Heart left ventricle (tissue), 16 donors: ENCODE results near the gene TFAP2B. TPM values are rescaled to one million over a fixed set of nuclear protein-coding genes. Genes with fewer than 3 reads are reported as not detected.

Experiments used
- ATAC-seq, 4 donors: fragments of 200-7000 bp; cut with Tn5 transposase; one replicate each; pipeline ENCODE4 v1.9.1; 2020 to 2022; ENCODE audit warnings: moderate library complexity in 4 of 4, mild to moderate bottlenecking in 3 of 4, moderate number of reproducible peaks in 1 of 4
- DNase-seq, 5 donors: peaks; one replicate each; pipeline ENCODE4 v3.0.0-alpha.2; 2020
- H3K27ac ChIP-seq, 12 donors: fragments of 200-600 bp; sonication (generic) in 4 of 12; one replicate each; pipeline versions ENCODE4 v1.5.0 to v1.8.0; 2016 to 2022; ENCODE audit warnings: mild to moderate bottlenecking in 2 of 12
- H3K27me3 ChIP-seq, 9 donors: fragments of 200-600 bp; sonication (generic) in 2 of 9; one replicate each; pipeline versions ENCODE4 v1.5.1 to v1.8.0; 2016 to 2022; ENCODE audit warnings: mild to moderate bottlenecking in 3 of 9
- H3K36me3 ChIP-seq, 9 donors: fragments of 200-600 bp; sonication (generic) in 2 of 9; one replicate each; pipeline versions ENCODE4 v1.5.0 to v1.8.0; 2018 to 2022; ENCODE audit warnings: mild to moderate bottlenecking in 2 of 9
- H3K4me1 ChIP-seq, 12 donors: fragments of 200-600 bp; sonication (generic) in 4 of 12; one replicate each; pipeline versions ENCODE4 v1.5.0 to v1.8.0; 2016 to 2022; ENCODE audit warnings: mild to moderate bottlenecking in 3 of 12
- H3K4me3 ChIP-seq, 12 donors: fragments of 200-600 bp; sonication (generic) in 4 of 12; one replicate each; pipeline versions ENCODE4 v1.5.0 to v1.8.0; 2017 to 2022; ENCODE audit warnings: mild to moderate bottlenecking in 9 of 12, moderate library complexity in 4 of 12
- H3K9me3 ChIP-seq, 12 donors: fragments of 200-600 bp; sonication (generic) in 4 of 12; one replicate each; pipeline versions ENCODE4 v1.5.0 to v1.8.0; 2016 to 2022; ENCODE audit warnings: mild to moderate bottlenecking in 1 of 12
- POLR2A ChIP-seq, 2 donors: fragments of 450-650 bp; IDR thresholded peaks; one replicate each; pipeline ENCODE4 v1.6.1; 2017; ENCODE audit warnings: antibody characterized with exemption in 2 of 2, mild to moderate bottlenecking in 2 of 2, moderate library complexity in 2 of 2
- WGBS, 4 donors: extraction: QIAGEN DNeasy Blood & Tissue Kit in 2 of 4; methylation state at CpG; one replicate each; pipeline versions ENCODE4 v1.1.5 to v1.1.7; 2013 to 2018; 5-methylcytosine and 5-hydroxymethylcytosine counted together
- intact Hi-C, 10 donors: fragments of 100-400 bp; cut with DNase I; formaldehyde crosslinking; loops; one replicate each; pipeline versions ENCODE4 v1.11.1 to v1.14.2; 2022
- polyA plus RNA-seq, 2 donors: library from polyadenylated mRNA; stranded (reverse); fragments of 200-250 nt; gene quantifications; one replicate each; pipeline ENCODE4 v1.2.3, GENCODE V29; 2013
- total RNA-seq, 9 donors: library from RNA; depleted of rRNA in 2 of 9; stranded (reverse); fragments of >200 nt in 2 of 9; fragmentation: NEBNext Ultra II Directional in 3 of 9; extraction: Animal tissue kit (Norgen Biotek cat#: 25700) in 3 of 9; gene quantifications; one replicate each; pipeline versions ENCODE4 v1.1.0 to v1.2.4, GENCODE V29; 2016 to 2023
- TF ChIP-seq, protein P1 (sequence below), 12 donors: fragments of 200-600 bp; sonication (generic) in 4 of 12; IDR thresholded peaks; one replicate each; pipeline versions ENCODE4 v1.5.0 to v1.8.0; 2018 to 2022; ENCODE audit warnings: antibody characterized with exemption in 12 of 12, mild to moderate bottlenecking in 5 of 12
- donor health status: ischemic (EF 13 %, LVEDD 7.1; RV severe dilation, severe dysfunction).
- donor health status: healthy with polysubstance abuse.
- donor health status: DM: no; HTN: yes; CAD: no.
- donor health status: DM: no; HTN: no; CAD: no.
- donor health status: ischemic (EF 25% LVEDD 6.9; RV normal size, moderate dysfunction).
- donor health status: ischemic (EF 25% LVEDD 5.7; RV mildly dilated, moderate dysfunction).
- donor health status: healthy.
- donor health status: DM: yes; HTN: yes; CAD: no.
- donor health status: ischemic (EF 35%, LVEDD 5.7; RV mildly dilated, moderate dysfunction).
- donor health status: nonischemic (EF 11% LVEDD 7.7; RV severe dilation, severe dysfunction).
- donor health status: DM: yes; HTN: yes; CAD: no.
- donor health status: PGD.
- donor health status: ischemic (EF 29% LVEDD 5.4; RV normal size, mild dysfunction).
- donor health status: nonischemic (EF 23%, LVEDD 6.1; RV moderate dilation, normal function).

The TFAP2B gene
- total and polyA plus RNA-seq, 11 donors, result not detected

DNA sequence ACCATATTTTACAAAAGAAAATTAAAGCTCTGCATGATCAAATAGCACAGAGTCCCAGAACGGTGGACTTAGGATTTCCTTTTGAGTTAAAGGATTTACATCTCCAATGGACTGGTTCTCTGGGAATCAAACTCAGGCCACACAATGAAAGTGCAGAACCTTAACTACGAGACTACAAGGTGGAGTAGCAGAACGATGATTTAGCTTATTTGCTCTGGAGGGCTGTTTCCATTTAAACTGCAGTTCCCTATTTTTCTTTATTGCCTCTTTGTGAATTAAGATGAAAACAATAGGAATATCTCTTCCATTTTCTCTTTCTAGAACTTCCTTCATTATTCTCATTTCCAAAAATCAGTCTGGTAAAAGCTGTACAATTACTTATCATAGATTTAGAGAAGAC is 65.7 kb downstream of the TFAP2B start:
- no peak overlapping the region for H3K4me3 ChIP-seq
- no peaks in the 10 kb centered on the region for H3K4me1 ChIP-seq
- intact Hi-C loops, result no loop called here
- no peak overlapping the region for H3K27ac ChIP-seq
- ATAC-seq, result no peak
- H3K27me3 ChIP-seq, result no peaks in the 10 kb centered on the region
- H3K9me3 ChIP-seq, result no peaks in the 10 kb centered on the region
- TF ChIP-seq, protein P1, sequence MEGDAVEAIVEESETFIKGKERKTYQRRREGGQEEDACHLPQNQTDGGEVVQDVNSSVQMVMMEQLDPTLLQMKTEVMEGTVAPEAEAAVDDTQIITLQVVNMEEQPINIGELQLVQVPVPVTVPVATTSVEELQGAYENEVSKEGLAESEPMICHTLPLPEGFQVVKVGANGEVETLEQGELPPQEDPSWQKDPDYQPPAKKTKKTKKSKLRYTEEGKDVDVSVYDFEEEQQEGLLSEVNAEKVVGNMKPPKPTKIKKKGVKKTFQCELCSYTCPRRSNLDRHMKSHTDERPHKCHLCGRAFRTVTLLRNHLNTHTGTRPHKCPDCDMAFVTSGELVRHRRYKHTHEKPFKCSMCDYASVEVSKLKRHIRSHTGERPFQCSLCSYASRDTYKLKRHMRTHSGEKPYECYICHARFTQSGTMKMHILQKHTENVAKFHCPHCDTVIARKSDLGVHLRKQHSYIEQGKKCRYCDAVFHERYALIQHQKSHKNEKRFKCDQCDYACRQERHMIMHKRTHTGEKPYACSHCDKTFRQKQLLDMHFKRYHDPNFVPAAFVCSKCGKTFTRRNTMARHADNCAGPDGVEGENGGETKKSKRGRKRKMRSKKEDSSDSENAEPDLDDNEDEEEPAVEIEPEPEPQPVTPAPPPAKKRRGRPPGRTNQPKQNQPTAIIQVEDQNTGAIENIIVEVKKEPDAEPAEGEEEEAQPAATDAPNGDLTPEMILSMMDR (IDR thresholded peaks at IDR 0.05), result no peak
- TF ChIP-seq POLR2A (IDR thresholded peaks at IDR 0.05), result no peak
- 67 to 75% (median 71%) methylated on average over 3 of the region's 3 CpGs for WGBS, 4 donors
- no peaks in the 10 kb centered on the region for H3K36me3 ChIP-seq
- no peak for DNase-seq

DNA sequence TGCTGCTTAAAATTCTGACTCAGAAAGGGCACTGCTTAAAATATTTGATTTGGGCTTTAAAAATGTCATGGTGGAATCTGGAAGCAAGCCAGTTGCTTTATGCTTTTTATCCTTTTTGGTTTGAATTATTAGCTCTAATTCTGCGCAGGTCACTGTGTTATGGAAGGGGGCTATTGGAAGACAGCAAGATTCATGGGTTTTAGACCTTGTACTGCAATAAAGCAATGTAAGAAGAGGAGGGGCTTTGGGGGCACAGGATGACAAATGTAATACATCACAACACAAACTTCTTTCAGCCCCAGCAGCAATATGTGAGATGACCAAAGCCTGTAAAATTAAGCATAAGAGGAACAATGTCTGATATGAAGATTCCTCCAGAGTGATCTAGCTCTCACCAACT is 68.4 kb downstream of the TFAP2B start:
- TF ChIP-seq POLR2A (IDR thresholded peaks at IDR 0.05), result no peak
- TF ChIP-seq, protein P1 (IDR thresholded peaks at IDR 0.05), result no peak
- Histone ChIP-seq H3K27me3 (no peaks in the 10 kb centered on the region), H3K9me3 (no peaks in the 10 kb centered on the region), H3K4me3 (no peak overlapping the region), H3K4me1 (no peaks in the 10 kb centered on the region), H3K27ac (no peak overlapping the region), H3K36me3 (no peaks in the 10 kb centered on the region)
- intact Hi-C loops, result no loop called here
- no peak for DNase-seq
- no peak for ATAC-seq
- WGBS, 4 donors, result 86 to 94% (median 89%) methylated on average over 1 of the region's 1 CpG

DNA sequence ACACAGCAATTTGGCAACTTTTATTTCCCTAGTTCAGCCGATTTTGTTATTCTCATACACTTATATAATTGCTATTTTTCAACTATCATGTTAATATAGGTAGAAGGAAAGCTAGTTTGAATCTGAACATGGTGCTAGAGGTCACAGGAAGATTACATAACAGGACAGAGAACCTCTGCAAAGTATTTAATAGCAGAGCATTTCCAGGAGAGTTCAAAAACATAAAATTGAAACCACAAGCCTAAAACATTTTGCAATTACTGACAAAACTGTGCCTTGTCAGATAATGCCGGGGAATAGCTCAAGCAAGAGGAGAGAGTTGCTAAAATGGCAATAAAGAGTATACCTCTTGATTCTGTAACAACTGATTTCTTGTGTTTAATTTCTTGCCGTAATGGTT is 70.8 kb downstream of the TFAP2B start:
- Histone ChIP-seq H3K27me3 (no peaks in the 10 kb centered on the region), H3K9me3 (no peaks in the 10 kb centered on the region), H3K36me3 (no peaks in the 10 kb centered on the region), H3K4me1 (no peaks in the 10 kb centered on the region), H3K27ac (no peak overlapping the region), H3K4me3 (no peak overlapping the region)
- TF ChIP-seq, protein P1 (IDR thresholded peaks at IDR 0.05), result no peak
- TF ChIP-seq POLR2A (IDR thresholded peaks at IDR 0.05), result no peak
- ATAC-seq (no peak), DNase-seq (no peak)
- intact Hi-C loops, result no loop called here
- 67 to 81% (median 75%) methylated on average over 3 of the region's 3 CpGs for WGBS, 4 donors

DNA sequence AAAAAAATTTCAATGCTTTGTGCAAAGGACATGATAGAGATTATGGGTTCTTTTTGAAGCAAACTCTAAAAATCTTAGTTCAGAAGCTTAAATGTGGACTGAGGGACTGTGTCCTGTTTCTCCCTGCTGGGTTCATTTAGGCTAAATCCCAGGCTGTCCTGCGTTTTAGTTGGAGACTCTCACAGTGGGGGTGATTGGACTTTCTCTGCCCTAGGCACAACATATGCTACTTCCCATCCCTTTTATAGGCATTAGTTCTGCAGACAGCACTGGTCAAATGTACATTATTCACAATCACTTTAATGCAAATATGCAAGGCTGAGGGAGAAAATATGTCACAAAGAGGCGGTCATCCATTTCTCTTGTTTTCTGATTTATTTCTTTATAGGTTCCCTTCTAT is 71.3 kb downstream of the TFAP2B start:
- H3K4me1 ChIP-seq, result no peaks in the 10 kb centered on the region
- 33 to 61% (median 58%) methylated on average over 2 of the region's 2 CpGs for WGBS, 4 donors
- DNase-seq, result no peak
- no peak for ATAC-seq
- TF ChIP-seq POLR2A (IDR thresholded peaks at IDR 0.05), result no peak
- TF ChIP-seq, protein P1 (IDR thresholded peaks at IDR 0.05), result no peak
- intact Hi-C loops, result no loop called here
- peaks cover 0 to 2% (median 0%) of the 10 kb centered on the region in 12 donors for H3K9me3 ChIP-seq
- H3K4me3 ChIP-seq, result no peak overlapping the region
- H3K27me3 ChIP-seq, result no peaks in the 10 kb centered on the region
- no peak overlapping the region for H3K27ac ChIP-seq
- H3K36me3 ChIP-seq, result no peaks in the 10 kb centered on the region
